GM19023 (cell line): ENCODE results near the gene CD22.
"Not testable (repeated sequence)": the region's sequence is repeated elsewhere in the genome, so short reads cannot be mapped to it uniquely, and the experiment has no call there.

ENCODE experiments used
- ATAC-seq: cut with Tn5 transposase; IDR thresholded peaks from one replicate; pipeline ENCODE4 v1.9.1; 2021; ENCODE audit warnings: mild to moderate bottlenecking, moderate library complexity; ENCODE audit not compliant: unreplicated experiment

The CD22 gene

GRCh38 chr19:35357867-35358573 is 29.0 kb downstream of the CD22 start, which contains the start of gene FFAR3:
TSS of gene FFAR3 (plus strand) at chr19:35358460. CDS start at chr19:35358891, 431 bp downstream.
- ATAC-seq = no peak

DNA sequence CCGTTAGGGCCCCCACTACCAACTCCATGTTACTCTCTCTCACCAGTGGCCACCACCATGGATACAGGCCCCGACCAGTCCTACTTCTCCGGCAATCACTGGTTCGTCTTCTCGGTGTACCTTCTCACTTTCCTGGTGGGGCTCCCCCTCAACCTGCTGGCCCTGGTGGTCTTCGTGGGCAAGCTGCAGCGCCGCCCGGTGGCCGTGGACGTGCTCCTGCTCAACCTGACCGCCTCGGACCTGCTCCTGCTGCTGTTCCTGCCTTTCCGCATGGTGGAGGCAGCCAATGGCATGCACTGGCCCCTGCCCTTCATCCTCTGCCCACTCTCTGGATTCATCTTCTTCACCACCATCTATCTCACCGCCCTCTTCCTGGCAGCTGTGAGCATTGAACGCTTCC is 29.8 kb downstream of the CD22 start:
- not testable (repeated sequence) for ATAC-seq

GRCh38 chr19:35359395-35359794 is 30.4 kb downstream of the CD22 start:
- ATAC-seq = not testable (repeated sequence)

DNA sequence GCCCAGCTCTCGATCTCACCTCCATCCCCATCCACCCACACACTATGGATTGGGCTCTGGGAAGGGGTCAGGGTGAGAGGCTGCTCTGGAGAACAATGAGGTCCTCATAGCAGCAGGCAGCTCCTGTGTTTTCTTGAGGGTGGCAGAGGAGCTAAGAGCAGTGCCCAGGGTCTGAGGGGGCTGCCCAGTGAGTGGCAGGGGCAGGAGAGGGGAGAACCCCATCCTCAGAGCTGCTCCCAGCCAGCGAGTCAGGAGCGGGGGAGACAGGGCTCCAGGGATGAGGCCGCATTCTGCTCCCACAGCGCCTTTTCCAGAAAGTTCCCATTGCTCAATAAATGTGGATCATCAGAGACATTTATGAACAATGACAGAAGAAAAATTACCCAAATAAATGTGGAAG is 31.1 kb downstream of the CD22 start:
- ATAC-seq = not testable (repeated sequence)

DNA sequence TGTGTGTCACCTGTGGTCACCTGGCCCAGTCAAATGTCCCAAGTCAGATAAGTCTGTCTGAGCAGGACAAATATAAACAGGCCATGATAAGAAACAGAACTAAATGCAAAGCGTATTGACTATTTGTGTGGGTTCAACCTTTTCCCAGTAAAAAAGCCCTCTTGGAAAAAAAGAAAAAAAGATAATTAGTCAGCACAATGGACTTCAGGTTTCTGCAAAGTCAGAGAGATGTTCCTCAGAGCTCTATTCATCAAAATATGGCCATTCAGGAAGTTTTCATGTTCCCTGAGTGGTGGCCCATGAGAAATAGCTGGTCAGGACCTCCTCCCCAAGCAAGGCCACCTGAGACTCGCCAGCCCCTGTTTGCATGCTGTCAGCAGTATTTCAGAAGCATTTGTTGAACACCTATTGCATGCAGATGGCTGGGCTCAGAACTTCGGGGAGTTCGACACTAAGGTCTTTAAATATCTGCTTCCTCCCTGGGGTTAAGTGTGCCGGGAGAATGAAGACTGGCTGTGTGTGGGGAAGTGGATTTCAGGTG is 32.0 kb downstream of the CD22 start:
- ATAC-seq = no peak

DNA sequence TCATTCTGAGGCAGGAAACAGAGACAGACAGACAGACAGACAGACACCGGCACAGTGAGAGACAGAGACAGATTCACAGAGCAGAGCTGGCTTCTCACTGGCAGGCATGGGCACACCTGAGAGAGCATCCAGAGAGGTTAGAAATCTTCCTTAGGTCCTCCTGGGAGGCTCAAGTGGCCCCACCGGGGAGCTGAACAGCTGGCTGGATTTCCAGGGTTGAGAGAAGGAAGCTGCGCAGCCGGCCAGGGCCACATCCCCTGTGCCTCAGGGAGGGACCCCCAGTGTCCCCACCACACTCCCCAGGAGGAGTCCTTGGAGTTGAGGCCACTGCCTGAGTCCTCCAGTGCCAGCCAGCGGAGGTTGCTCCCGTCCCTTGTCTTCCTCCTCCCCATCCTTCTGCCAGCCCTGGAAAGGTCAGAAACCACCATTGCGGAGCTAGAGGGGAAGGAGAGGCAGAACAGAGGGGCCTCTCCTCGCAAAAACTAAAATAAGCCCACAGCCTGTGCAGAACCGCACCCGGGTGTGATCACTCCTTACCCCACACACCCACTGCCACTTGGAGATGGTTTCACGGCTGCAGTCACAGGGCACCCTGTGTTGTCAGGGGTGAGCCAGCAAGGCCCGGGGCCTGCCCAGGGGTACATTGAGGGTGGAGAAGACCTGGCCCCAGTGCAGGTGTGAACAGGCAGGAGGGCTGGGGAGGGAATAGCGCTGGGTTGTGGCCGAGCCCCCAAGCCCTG is 33.4 kb downstream of the CD22 start:
- ATAC-seq = no peak

- no peak for ATAC-seq
These were observed 34.1 kb downstream of the CD22 start for GRCh38 chr19:35363001-35363590.

DNA sequence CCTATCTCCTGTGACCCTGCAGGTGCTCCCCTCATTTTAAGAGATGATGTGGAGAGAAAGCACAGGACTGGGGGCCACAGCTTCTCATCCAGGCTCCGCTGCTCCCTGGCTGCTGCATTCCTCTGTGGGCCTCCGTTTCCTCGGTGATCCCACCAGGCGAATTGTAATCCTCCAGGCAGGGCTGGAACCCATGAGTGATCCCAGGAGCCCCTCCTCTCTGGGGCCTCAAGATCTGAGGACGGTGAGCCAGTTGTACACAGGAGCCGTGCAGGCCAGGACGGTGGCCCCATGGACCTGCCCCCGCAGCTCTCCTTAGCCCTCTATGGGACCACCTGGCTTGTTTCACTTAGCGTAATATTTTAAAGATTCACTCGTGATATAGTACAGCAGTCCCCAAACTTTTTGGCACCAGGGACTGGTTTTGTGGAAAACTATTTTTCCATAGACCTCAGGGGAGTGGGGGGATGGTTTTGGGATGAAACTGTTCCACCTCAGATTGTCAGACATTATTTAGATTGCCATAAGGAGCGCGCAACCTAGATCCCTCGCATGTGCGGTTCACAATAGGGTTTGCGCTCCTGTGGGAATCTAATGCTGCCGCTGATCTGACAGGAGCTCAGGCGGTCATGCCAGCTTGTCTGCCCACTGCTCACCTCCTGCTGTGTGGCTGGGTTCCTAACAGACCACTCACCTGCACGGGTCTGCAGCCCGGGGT is 34.9 kb downstream of the CD22 start:
- ATAC-seq = no peak

GRCh38 chr19:35365303-35365702 is 36.3 kb downstream of the CD22 start:
- ATAC-seq = no peak

DNA sequence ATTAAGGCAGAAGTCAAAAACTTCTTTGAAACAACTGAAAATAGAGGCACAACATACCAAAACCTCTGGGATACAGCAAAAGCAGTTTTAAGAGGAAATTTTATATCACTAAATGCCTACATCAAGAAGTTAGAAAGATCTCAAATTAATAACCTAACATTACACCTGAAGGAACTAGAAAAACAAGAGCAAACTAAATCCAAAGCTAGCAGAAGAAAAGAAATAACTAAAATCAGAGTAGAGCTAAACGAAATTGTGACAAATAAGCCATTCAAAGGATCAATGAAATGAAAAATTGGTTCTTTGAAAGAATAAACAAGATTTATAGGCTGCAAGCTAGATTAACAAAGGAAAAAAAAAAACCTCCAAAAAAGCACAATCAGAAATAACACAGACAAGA is 39.4 kb downstream of the CD22 start:
- ATAC-seq = no peak

- no peak for ATAC-seq
These were observed 40.5 kb downstream of the CD22 start for GRCh38 chr19:35369522-35369921.

DNA sequence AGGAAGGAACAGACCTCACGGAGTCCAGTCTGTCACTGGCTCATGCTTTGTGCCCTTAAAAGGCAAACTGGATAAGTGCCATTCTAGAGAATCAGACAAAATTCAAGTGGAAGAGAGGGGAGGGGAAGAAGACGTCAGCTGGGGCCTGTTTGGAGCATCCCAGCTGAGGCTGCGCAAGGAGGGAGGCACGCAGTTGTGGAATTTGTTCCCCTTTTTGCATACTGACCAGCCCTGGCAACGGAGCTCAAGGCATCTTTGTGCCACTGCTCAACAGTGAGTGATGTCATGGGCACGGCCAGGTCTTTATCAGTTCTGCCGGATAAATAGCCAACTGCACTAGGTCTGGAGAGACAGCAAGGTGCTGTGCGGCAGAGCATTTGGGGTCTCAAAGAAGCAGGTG is 41.7 kb downstream of the CD22 start, which contains the start of gene GPR42:
TSS of gene GPR42 (plus strand) at position 347 of the 400 bp plus-strand sequence. CDS start 292 bp downstream, outside the sequence.
- no peak for ATAC-seq

- ATAC-seq = no peak
These were observed 44.5 kb downstream of the CD22 start for GRCh38 chr19:35373492-35373891.

DNA sequence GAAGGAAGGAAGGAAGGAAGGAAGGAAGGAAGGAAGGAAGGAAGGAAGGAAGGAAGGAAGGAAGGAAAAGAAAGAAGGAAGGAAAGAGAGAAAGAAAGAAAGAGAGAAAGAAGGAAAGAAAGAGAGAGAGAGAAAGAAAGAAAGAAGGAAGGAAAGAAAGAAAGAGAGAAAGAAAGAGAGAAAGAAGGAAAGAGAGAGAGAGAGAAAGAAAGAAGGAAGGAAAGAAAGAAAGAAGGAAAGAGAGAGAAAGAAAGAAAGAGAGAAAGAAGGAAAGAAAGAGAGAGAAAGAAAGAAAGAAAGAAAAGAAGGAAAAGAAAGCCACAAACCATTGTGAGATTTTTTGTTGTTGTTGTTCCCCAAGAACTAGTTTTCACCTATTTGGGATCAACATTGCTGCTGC is 45.0 kb downstream of the CD22 start:
- ATAC-seq = not testable (repeated sequence)

- ATAC-seq = no peak
These were observed 46.7 kb downstream of the CD22 start for GRCh38 chr19:35375505-35376307.

DNA sequence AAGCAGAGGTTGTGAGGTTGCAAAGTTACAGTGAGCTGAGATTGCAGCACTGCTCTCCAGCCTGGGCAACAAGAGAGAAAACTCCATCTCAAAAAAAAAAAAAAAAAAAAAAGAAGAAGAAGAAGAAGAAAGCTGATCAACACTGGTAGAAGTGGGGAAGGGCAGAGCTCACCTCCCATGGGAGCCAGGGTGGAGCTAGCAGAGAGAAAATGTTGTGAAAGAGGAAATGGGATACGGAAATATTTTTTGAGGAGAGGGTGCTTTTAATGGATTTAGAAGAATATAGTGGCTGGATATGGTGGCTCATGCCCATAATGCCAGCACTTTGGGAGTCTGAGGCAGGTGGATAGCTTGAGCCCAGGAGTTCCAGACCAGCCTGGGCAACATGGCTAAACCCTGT is 48.7 kb downstream of the CD22 start:
- ATAC-seq = no peak

DNA sequence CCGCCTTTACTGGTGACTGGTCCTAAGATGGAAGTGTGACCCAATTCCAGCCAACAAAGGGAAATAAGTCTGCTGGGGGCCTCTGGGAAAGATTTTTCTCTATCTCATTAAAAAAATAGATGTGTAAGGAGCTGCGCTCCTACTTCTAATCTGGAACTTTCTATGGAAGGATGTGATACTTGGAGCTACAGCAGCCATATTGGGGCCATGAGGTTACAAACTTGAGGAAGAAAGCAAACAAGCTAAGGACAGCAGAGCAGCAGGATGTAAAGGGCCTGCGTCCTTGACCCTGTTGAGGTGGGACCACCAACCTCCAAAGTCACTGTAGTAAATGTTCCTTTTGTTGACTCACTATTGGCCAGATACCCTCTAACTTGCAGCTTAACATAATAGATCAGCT is 49.4 kb downstream of the CD22 start:
- ATAC-seq = no peak

DNA sequence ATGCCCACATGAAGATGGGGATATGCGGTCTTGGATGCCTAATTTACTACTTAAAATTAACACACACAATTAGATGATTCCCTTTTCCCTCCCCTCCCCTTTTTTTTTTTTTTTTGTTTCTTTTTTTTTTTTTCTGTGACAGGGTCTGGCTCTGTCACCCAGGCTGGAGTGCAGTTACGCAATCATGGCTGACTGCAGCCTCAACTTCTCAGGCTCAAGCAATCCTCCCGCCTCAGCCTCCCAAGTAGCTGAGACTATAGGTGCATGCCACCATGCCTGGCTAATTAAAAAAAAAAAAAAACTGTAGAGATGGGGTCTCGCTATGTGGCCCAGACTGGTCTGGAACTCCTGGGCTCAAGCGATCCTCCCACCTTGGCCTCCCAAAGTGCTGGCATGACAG is 50.6 kb downstream of the CD22 start:
- not testable (repeated sequence) for ATAC-seq

DNA sequence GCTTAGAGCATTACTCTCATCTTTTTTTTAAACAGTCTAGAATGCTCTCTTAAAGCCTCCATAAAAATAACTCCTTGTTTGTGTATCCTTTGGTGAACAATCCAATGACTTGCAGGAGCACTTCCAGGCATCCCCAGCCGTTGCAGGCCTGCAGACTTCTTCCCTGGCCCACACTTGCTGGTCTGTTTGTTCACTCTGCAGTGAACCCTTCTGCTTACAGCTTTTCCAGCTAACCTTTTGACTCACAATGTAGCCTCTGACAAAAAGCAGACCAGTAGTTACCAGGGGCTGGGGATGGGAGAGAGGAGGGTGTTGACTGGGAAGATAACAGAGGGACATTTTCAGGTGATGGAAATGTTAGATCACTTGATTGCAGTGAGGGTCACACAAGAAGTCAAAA is 51.0 kb downstream of the CD22 start:
- ATAC-seq = no peak

DNA sequence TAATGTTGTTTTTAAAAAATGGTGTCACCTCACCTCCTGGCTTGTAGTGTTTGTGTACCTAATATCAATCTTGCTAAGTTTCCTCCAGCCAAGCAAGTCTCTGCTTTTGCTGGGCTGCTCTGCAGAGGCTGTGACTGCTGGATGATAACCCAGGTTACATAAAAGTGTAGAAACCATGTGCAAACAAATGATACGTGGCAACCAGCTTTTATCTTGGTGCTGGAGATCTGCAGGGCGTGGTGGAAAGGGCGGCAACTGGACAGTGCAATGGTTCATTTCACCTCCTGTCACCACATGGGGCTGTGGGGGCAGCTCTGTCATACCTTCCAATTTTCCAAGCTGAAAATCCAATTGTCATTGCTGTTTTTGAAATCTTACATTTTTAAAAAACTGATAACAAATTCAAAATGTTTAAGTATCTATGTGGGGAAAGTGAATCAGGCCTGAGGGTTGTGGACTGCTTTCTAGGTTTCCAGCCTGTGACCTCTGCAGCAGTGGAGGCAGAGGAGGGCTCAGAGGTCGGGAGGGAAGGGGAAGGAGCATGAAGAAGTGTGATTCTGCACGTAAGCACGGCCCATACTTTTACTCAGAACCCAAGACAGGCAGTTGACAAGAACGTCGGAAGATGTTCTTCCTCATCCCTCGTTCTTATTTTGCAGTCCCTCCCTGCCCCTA is 51.6 kb downstream of the CD22 start:
- ATAC-seq = no peak
